CD14-positive monocyte (primary cell): ENCODE results near the gene ANO4. TPM values are rescaled to one million over a fixed set of nuclear protein-coding genes. Genes with fewer than 3 reads are reported as not detected.

Experiments
- DNase-seq, 3 donors: peaks; one replicate each; pipeline ENCODE4 v3.0.0-alpha.2; 2011 to 2022
- H2AFZ ChIP-seq: 2 replicates; pipeline ENCODE4 v1.6.0; 2012; ENCODE audit warnings: mild to moderate bottlenecking, low read depth, low read length, inconsistent platforms; ENCODE audit not compliant: insufficient read depth, poor library complexity, severe bottlenecking
- H3K27ac ChIP-seq, 2 donors: 1 replicate in 1 of 2; 2 replicates in 1 of 2; pipeline ENCODE4 v1.5.1; 2012 to 2013; ENCODE audit warnings: low read length in 2 of 2, control low read depth in 1 of 2, inconsistent platforms in 1 of 2, low read depth in 1 of 2, mild to moderate bottlenecking in 1 of 2
- H3K27me3 ChIP-seq, 2 donors: one replicate each; pipeline versions ENCODE4 v1.6.0 to v1.6.1; 2011 to 2013; ENCODE audit warnings: low read length in 2 of 2; ENCODE audit not compliant: control insufficient read depth in 2 of 2, insufficient read depth in 2 of 2
- H3K36me3 ChIP-seq, 2 donors: replicated peaks in 1 of 2; 1 replicate in 1 of 2; 2 replicates in 1 of 2; pipeline versions ENCODE4 v1.5.1 to v1.6.1; 2012 to 2013; ENCODE audit warnings: low read length in 2 of 2, control low read depth in 1 of 2, inconsistent platforms in 1 of 2, mild to moderate bottlenecking in 1 of 2; ENCODE audit not compliant: insufficient read depth in 2 of 2, control insufficient read depth in 1 of 2
- H3K4me1 ChIP-seq, 2 donors: 1 replicate in 1 of 2; 2 replicates in 1 of 2; pipeline versions ENCODE4 v1.5.1 to v1.6.1; 2012 to 2013; ENCODE audit warnings: low read length in 2 of 2, control low read depth in 1 of 2, inconsistent platforms in 1 of 2, mild to moderate bottlenecking in 1 of 2, moderate library complexity in 1 of 2; ENCODE audit not compliant: insufficient read depth in 2 of 2, control insufficient read depth in 1 of 2
- H3K4me2 ChIP-seq: replicated peaks from 2 replicates; pipeline ENCODE3; 2012; ENCODE audit warnings: low read length, moderate library complexity, mild to moderate bottlenecking; ENCODE audit not compliant: poor library complexity, severe bottlenecking; ENCODE audit errors: extremely low read depth
- H3K4me3 ChIP-seq, 3 experiments: fragments of 200-600 bp in 1 of 3; sonication (generic) in 1 of 3; replicated peaks in 1 of 3; 1 replicate in 2 of 3; 2 replicates in 1 of 3; pipeline ENCODE4 v1.5.1; 2011 to 2013; ENCODE audit warnings: low read length in 3 of 3, mild to moderate bottlenecking in 3 of 3, control low read depth in 2 of 3, low read depth in 2 of 3, inconsistent platforms in 1 of 3, moderate library complexity in 1 of 3
- H3K79me2 ChIP-seq: 2 replicates; pipeline ENCODE4 v1.6.0; 2012; ENCODE audit warnings: mild to moderate bottlenecking, control low read depth, inconsistent platforms, low read length, moderate library complexity; ENCODE audit not compliant: insufficient read depth
- H3K9ac ChIP-seq: 2 replicates; pipeline ENCODE4 v1.6.0; 2017; ENCODE audit warnings: low read length, mild to moderate bottlenecking; ENCODE audit not compliant: insufficient read depth, poor library complexity, severe bottlenecking
- H3K9me3 ChIP-seq, 2 donors: replicated peaks in 1 of 2; 1 replicate in 1 of 2; 2 replicates in 1 of 2; pipeline versions ENCODE4 v1.5.1 to v1.6.1; 2012 to 2013; ENCODE audit warnings: low read length in 2 of 2, control low read depth in 1 of 2; ENCODE audit not compliant: control insufficient read depth in 1 of 2, insufficient read depth in 1 of 2
- H4K20me1 ChIP-seq: 2 replicates; pipeline ENCODE4 v1.6.0; 2012; ENCODE audit warnings: mild to moderate bottlenecking, low read length, control low read depth, moderate library complexity; ENCODE audit not compliant: insufficient read depth
- H3K27ac Mint-ChIP-seq, 7 donors: one replicate each; pipeline ENCODE4 v1.8.0; 2020; ENCODE audit warnings: mild to moderate bottlenecking in 7 of 7, mixed read lengths in 7 of 7, moderate library complexity in 6 of 7, inconsistent platforms in 2 of 7
- H3K27me3 Mint-ChIP-seq, 3 donors: one replicate each; pipeline ENCODE4 v1.8.0; 2021 to 2022; ENCODE audit warnings: low read depth in 3 of 3, mild to moderate bottlenecking in 3 of 3, mixed read lengths in 3 of 3, moderate library complexity in 3 of 3, inconsistent platforms in 1 of 3
- H3K36me3 Mint-ChIP-seq, 2 donors: one replicate each; pipeline ENCODE4 v1.8.0; 2020; ENCODE audit warnings: mixed read lengths in 2 of 2, inconsistent platforms in 1 of 2, mild to moderate bottlenecking in 1 of 2
- H3K4me1 Mint-ChIP-seq: one replicate; pipeline ENCODE4 v1.8.0; 2020; ENCODE audit warnings: mild to moderate bottlenecking, mixed read lengths
- H3K4me3 Mint-ChIP-seq, 2 donors: one replicate each; pipeline ENCODE4 v1.8.0; 2020; ENCODE audit warnings: mild to moderate bottlenecking in 2 of 2, mixed read lengths in 2 of 2, moderate library complexity in 1 of 2
- H3K9me3 Mint-ChIP-seq, 7 donors: one replicate each; pipeline ENCODE4 v1.8.0; 2020 to 2022; ENCODE audit warnings: mixed read lengths in 7 of 7, mild to moderate bottlenecking in 6 of 7, moderate library complexity in 6 of 7, inconsistent platforms in 2 of 7
- CTCF ChIP-seq: fragments of 200-600 bp; IDR thresholded peaks from one replicate; pipeline ENCODE4 v1.8.0; 2022; ENCODE audit warnings: antibody characterized with exemption, mild to moderate bottlenecking
- WGBS: methylation state at CpG from one replicate; pipeline ENCODE4 v1.1.5; 2013; ENCODE audit warnings: missing lambda C conversion rate; ENCODE audit not compliant: insufficient coverage; 5-methylcytosine and 5-hydroxymethylcytosine counted together
- intact Hi-C, 2 donors: fragments of 100-400 bp; cut with micrococcal nuclease; formaldehyde crosslinking; loops; one replicate each; pipeline versions ENCODE4 v1.15.0 to v1.15.1; 2023
- polyA minus RNA-seq: library from RNA; depleted of rRNA, polyadenylated mRNA; stranded (reverse); fragments of >200 nt; gene quantifications from 2 replicates; pipeline ENCODE4 v1.2.3, GENCODE V29; 2012
- polyA plus RNA-seq, 3 donors: library from polyadenylated mRNA; depleted of rRNA in 1 of 3; unstranded in 2 of 3; stranded (reverse) in 1 of 3; fragments of 300-500 nt in 2 of 3; fragments of >200 nt in 1 of 3; fragmentation: Illumina TruSeq in 2 of 3; gene quantifications; 1 replicate in 2 of 3; 2 replicates in 1 of 3; pipeline ENCODE4 v1.2.3, GENCODE V29; 2012 to 2021
- total RNA-seq, 12 experiments: library from RNA in 1 of 12; stranded (reverse) in 1 of 12; fragments of 120-200 nt in 1 of 12; gene quantifications; one replicate each; pipeline ENCODE4 v1.2.4 and lab custom pipeline; 2013 to 2026; ENCODE audit warnings: mixed read lengths in 6 of 12, inconsistent platforms in 1 of 12

The ANO4 gene
- total RNA-seq (2013) = 0.08 TPM
- polyA plus RNA-seq (not detected), polyA minus RNA-seq (0.55 TPM in 1 of 2 replicates, not detected in the other), total RNA-seq (lab: John Stamatoyannopoulos, UW) (0 to 2.3 (median 0.08) reads per million in 11 experiments)

DNA sequence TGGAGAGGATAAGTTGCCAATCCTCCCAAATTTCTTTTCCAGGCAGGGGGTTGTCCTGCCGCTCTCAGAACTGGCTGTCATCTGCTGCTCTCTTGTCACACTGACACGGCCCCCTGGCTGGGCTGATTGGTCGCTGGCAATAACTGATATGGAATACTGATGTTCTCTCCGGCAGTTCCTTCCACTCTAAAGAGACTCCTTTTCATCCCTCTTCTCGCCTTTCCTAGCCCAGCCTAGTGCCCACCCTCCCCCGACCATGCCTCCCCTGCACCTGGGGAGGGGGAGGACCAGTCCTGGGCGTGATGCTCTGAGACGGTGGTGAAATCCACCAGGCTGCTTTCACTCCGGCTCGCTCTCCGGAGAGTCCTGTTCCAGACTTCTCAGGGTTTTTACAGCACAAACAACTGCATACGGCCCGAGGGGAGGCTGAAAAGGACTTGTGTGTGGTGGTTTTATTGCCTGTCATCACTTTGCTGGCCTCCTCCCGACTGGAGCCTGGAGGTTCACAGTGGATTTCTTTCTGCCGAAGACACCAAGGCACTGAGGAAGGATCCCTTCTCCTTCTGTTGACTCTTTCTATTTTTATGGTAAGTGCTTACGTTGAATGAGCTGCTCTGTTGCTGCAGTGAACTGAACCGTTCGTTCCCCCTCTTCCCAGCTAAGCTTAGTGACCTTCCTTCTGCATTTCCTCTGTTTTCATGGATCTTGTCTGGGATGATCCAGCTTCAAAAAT is at the start of gene ANO4:
Gene ANO4, plus strand, starts transcription at position 336 of the 733 bp plus-strand sequence. CDS start 107,010 bp downstream, outside the sequence.
- Mint-ChIP-seq H3K9me3 (peaks cover 0 to 6% (median 2%) of the 10 kb centered on the region in 7 donors), H3K36me3 (no peaks in the 10 kb centered on the region), H3K27ac (no peak within 1 kb of the TSS), H3K4me1 (no peaks in the 10 kb centered on the region), H3K4me3 (peak within 1 kb of the TSS in 1 of 2 donors; percentile 44), H3K27me3 (peaks cover 12 to 19% (median 14%) of the 10 kb centered on the region in 3 donors)
- H3K36me3 ChIP-seq = no peaks in the 10 kb centered on the region
- no peak for TF ChIP-seq CTCF
- no peaks in the 10 kb centered on the region for H4K20me1 ChIP-seq
- H3K27me3 ChIP-seq = peaks cover 0 to 4% of the 10 kb centered on the region in 2 donors
- no peaks in the 10 kb centered on the region for H3K4me1 ChIP-seq
- 16% methylated on average over 7 of the region's 18 CpGs for WGBS
- no peak within 1 kb of the TSS for H2AFZ ChIP-seq
- intact Hi-C loops = no loop called here
- no peak within 1 kb of the TSS for H3K4me2 ChIP-seq
- H3K4me3 ChIP-seq = no peak within 1 kb of the TSS
- no peaks in the 10 kb centered on the region for H3K79me2 ChIP-seq
- no peaks in the 10 kb centered on the region for H3K9me3 ChIP-seq
- no peak within 1 kb of the TSS for H3K9ac ChIP-seq
- H3K27ac ChIP-seq = no peak within 1 kb of the TSS
- DNase-seq = no peak

GRCh38 chr12:100745378-100746071 is 49.1 kb upstream of the ANO4 start:
- Histone ChIP-seq H3K36me3 (no peaks in the 10 kb centered on the region), H3K4me2 (no peak overlapping the region), H3K79me2 (no peaks in the 10 kb centered on the region), H3K4me3 (no peak overlapping the region), H4K20me1 (no peaks in the 10 kb centered on the region), H2AFZ (no peak overlapping the region), H3K27ac (no peak overlapping the region), H3K9me3 (no peaks in the 10 kb centered on the region), H3K4me1 (no peaks in the 10 kb centered on the region), H3K27me3 (no peaks in the 10 kb centered on the region), H3K9ac (no peak overlapping the region)
- H3K4me1 Mint-ChIP-seq = no peaks in the 10 kb centered on the region
- peaks cover 0 to 6% (median 0%) of the 10 kb centered on the region in 7 donors for H3K9me3 Mint-ChIP-seq
- intact Hi-C loops = no loop called here
- DNase-seq = no peak
- no peaks in the 10 kb centered on the region for H3K36me3 Mint-ChIP-seq
- WGBS = 71% methylated on average over 1 of the region's 3 CpGs
- peaks cover 0 to 3% (median 0%) of the 10 kb centered on the region in 3 donors for H3K27me3 Mint-ChIP-seq
- H3K27ac Mint-ChIP-seq = no peak overlapping the region
- H3K4me3 Mint-ChIP-seq = no peak overlapping the region
- no peak for TF ChIP-seq CTCF
